Coronary artery (tissue), 2 donors: Measurements from ENCODE around the gene KIF4A.
"Not testable (repeated sequence)": the region's sequence is repeated elsewhere in the genome, so short reads cannot be mapped to it uniquely, and the experiment has no call there.

Experiments
- DNase-seq: peaks from one replicate; pipeline ENCODE4 v3.0.0-alpha.2; 2017; ENCODE audit warnings: low spot score
- H3K27ac ChIP-seq, 2 donors: fragments of 200-600 bp; sonication (generic); one replicate each; pipeline ENCODE4 v1.5.1; 2016 to 2019
- H3K4me3 ChIP-seq: fragments of 200-600 bp; sonication (generic); 2 replicates; pipeline ENCODE4 v1.5.1; 2016; ENCODE audit warnings: mild to moderate bottlenecking, moderate library complexity
- TF ChIP-seq, protein P1 (sequence below): fragments of 200-600 bp; sonication (generic); IDR thresholded peaks from one replicate; pipeline ENCODE4 v1.5.1; 2019; ENCODE audit warnings: antibody characterized with exemption

The KIF4A gene

DNA sequence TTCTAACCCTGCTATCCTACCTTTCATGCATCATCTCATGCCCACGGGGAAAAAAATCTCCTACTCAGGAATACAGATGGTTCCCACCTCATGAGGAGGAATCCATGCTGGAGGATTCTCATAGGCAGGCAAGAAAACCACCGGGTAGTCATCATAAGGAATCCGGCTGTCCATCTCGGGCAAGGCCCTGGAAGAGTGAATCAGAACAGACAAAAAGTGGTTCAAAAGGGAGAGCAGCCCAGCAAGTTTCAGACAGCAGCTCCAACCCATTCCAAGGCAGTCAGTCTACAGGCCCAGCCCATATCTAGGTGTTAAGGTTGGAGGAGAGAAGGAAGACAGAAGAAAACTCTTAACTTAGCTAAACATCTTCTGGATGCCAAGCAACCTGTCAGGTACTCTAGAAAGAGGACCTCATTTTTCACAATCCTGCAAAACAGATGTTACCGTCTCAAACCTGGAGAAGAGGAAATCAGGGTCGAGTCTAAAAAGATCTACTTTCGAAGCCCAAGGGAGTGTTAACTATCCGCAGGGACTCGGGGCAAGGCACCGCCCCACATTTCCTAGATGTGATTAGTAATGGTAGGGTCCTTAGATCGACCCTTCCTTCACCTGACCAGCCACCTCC is 624 bp upstream of the KIF4A start:
- no peak for DNase-seq
- H3K27ac ChIP-seq, result peak overlapping the region in 1 of 2 donors; percentile 84
- H3K4me3 ChIP-seq, result peak overlapping the region; percentile 71
- TF ChIP-seq, protein P1, sequence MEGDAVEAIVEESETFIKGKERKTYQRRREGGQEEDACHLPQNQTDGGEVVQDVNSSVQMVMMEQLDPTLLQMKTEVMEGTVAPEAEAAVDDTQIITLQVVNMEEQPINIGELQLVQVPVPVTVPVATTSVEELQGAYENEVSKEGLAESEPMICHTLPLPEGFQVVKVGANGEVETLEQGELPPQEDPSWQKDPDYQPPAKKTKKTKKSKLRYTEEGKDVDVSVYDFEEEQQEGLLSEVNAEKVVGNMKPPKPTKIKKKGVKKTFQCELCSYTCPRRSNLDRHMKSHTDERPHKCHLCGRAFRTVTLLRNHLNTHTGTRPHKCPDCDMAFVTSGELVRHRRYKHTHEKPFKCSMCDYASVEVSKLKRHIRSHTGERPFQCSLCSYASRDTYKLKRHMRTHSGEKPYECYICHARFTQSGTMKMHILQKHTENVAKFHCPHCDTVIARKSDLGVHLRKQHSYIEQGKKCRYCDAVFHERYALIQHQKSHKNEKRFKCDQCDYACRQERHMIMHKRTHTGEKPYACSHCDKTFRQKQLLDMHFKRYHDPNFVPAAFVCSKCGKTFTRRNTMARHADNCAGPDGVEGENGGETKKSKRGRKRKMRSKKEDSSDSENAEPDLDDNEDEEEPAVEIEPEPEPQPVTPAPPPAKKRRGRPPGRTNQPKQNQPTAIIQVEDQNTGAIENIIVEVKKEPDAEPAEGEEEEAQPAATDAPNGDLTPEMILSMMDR, result no peak

DNA sequence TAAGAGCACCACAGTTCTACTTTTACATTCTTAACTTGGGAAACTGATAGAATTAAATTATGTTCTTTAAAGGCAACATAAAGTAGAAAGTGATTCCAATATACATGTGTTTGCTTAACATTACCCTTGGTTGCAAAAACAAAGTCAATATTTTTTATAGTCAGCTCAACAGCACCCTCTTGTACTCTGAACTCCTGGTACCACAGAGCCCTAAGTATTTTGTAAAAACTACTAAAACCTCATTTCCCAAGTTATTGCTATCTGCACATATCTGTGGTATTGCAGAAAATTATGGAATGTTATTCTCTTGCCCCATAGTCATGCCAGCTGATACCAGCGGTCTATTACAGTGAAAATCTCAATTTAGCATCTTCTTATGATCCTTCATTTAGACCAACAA is 2.9 kb downstream of the KIF4A start:
- TF ChIP-seq, protein P1, result no peak
- no peak for DNase-seq
- H3K4me3 ChIP-seq, result no peak overlapping the region
- no peak overlapping the region for H3K27ac ChIP-seq

DNA sequence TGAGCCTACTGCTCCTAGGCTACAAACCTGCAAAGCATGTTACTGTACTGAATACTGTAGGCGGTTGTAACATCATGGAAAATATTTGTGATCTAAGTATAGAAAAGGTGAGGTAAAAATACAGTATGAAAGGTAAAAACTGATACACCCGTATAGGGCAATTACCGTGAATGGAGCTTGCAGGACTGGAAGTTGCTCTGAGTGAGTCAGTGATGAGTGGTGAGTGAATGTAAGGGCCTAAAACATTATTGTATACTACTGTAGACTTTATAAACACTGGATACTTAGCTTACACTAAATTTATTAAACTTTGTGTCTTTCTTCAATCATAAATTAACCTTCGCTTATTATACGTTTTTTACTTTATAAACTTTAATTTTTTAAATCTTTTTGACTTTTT is 3.7 kb downstream of the KIF4A start:
- TF ChIP-seq, protein P1, result no peak
- H3K27ac ChIP-seq, result no peak overlapping the region
- no peak overlapping the region for H3K4me3 ChIP-seq
- DNase-seq, result no peak

DNA sequence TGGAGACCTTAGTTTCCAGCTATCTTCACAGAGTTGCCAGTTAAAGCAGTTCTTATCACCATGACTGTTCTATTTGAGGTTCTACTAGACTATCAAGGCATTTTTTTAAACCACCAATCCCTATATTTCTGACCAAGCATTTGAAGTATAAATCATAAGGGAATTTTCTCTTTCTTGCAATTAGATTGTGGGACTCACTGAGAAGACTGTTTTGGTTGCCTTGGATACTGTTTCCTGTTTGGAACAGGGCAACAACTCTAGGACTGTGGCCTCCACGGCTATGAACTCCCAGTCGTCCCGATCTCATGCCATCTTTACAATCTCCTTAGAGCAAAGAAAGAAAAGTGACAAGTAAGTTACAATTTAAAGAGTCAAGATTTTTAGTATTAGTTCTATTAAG is 11.8 kb downstream of the KIF4A start:
- TF ChIP-seq, protein P1, result no peak
- Histone ChIP-seq H3K4me3 (no peak overlapping the region), H3K27ac (no peak overlapping the region)
- DNase-seq, result no peak

DNA sequence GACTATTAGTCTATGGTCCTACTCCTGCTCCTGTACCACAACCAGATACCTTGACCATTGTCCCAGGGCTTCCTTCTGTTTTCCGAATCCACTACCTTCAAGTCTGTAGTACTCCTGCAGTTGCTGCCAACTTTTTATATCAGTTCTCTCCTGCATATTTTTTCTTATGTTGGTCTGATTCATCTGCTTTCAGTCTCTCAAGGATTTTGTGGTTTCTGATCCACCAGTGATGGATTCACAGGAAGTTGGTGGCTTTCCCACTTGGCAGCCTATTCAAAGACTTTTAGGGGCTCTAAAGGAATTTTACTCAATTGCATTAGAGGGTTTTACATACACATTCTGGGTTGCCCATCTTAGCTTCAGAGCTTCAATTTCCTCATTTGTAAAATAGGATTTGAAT is 23.6 kb downstream of the KIF4A start:
- TF ChIP-seq, protein P1, result no peak
- no peak overlapping the region for H3K4me3 ChIP-seq
- no peak overlapping the region for H3K27ac ChIP-seq
- DNase-seq, result no peak

DNA sequence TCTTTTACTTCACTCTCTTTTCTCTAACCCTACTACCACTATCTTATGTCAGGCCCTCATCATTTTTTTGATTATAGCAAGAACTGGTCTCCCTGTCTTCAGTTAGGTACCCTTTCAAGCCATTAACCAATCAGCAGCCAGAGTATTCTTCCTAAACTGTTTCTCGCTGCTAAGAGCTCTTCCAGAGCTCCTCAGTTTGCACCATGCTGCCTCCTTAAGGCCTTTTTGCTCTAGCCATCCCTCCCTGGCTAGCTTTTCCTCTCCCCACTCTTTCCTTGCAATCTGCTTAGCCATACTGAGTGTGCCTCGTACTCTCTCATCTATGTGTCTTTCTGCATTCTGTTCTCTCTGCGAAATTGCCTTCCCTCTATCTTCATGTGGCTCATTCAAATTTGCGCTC is 32.9 kb downstream of the KIF4A start:
- Histone ChIP-seq H3K4me3 (no peak overlapping the region), H3K27ac (no peak overlapping the region)
- TF ChIP-seq, protein P1, result no peak
- no peak for DNase-seq

DNA sequence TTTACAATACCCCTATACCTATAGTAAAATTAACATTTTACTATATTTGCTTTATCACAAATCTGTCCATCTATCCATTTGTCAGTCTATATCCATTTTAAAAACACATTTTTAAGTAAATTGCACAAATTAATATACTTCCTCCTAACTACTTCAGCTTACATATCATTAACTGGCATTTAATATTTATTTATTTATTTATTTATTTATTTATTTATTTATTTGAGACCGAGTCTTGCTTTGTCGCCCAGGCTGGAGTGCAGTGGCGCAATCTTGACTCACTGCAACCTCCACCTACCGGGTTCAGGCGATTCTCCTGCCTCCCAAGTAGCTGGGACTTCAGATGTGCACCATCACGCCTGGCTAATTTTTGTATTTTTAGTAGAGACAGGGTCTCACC is 33.7 kb downstream of the KIF4A start:
- DNase-seq, H3K4me3 ChIP-seq, H3K27ac ChIP-seq: not testable (repeated sequence)
